Mesendoderm (in vitro differentiated cells): ENCODE results near the gene ANKLE1.
"Not testable (repeated sequence)": the region's sequence is repeated elsewhere in the genome, so short reads cannot be mapped to it uniquely, and the experiment has no call there.

Source experiments
- DNase-seq: peaks from one replicate; pipeline ENCODE4 v3.0.0; 2013
- H2AK5ac ChIP-seq: 2 replicates; pipeline ENCODE4 v1.6.1; 2013; ENCODE audit warnings: low read length, inconsistent platforms
- H2BK120ac ChIP-seq: 2 replicates; pipeline ENCODE4 v1.6.1; 2013; ENCODE audit warnings: low read depth, mild to moderate bottlenecking, low read length, moderate library complexity, mixed read lengths
- H2BK15ac ChIP-seq: replicated peaks from 2 replicates; pipeline ENCODE4 v1.6.1; 2013; ENCODE audit warnings: low read depth, mild to moderate bottlenecking, moderate library complexity
- H2BK5ac ChIP-seq: 2 replicates; pipeline ENCODE4 v1.6.1; 2013; ENCODE audit warnings: low read length, inconsistent platforms
- H3K18ac ChIP-seq: 2 replicates; pipeline ENCODE4 v1.6.1; 2013; ENCODE audit warnings: mild to moderate bottlenecking, low read length, mixed read lengths
- H3K23ac ChIP-seq: one replicate; pipeline ENCODE4 v1.6.1; 2013; ENCODE audit warnings: low read length
- H3K27ac ChIP-seq: 2 replicates; pipeline ENCODE4 v1.5.1; 2013; ENCODE audit warnings: low read depth, mild to moderate bottlenecking, inconsistent platforms, low read length, moderate library complexity
- H3K27me3 ChIP-seq: 2 replicates; pipeline ENCODE4 v1.6.1; 2013; ENCODE audit warnings: low read length, control low read depth, mild to moderate bottlenecking, inconsistent platforms; ENCODE audit not compliant: insufficient read depth, poor library complexity
- H3K36me3 ChIP-seq: 2 replicates; pipeline ENCODE4 v1.6.1; 2013; ENCODE audit warnings: low read length, inconsistent platforms; ENCODE audit not compliant: control insufficient read depth, insufficient read depth
- H3K4ac ChIP-seq: one replicate; pipeline ENCODE4 v1.6.1; 2013; ENCODE audit warnings: low read depth, mild to moderate bottlenecking, low read length, moderate library complexity
- H3K4me1 ChIP-seq: 2 replicates; pipeline ENCODE4 v1.6.1; 2013; ENCODE audit warnings: low read depth, low read length, inconsistent platforms; ENCODE audit not compliant: control insufficient read depth
- H3K4me2 ChIP-seq: 2 replicates; pipeline ENCODE4 v1.6.1; 2013; ENCODE audit warnings: low read length
- H3K4me3 ChIP-seq: 2 replicates; pipeline ENCODE4 v1.5.1; 2013; ENCODE audit warnings: mild to moderate bottlenecking, low read length
- H3K56ac ChIP-seq: one replicate; pipeline ENCODE4 v1.6.1; 2013; ENCODE audit warnings: low read length
- H3K79me1 ChIP-seq: 2 replicates; pipeline ENCODE4 v1.6.1; 2013; ENCODE audit warnings: low read length, inconsistent platforms
- H3K79me2 ChIP-seq: 2 replicates; pipeline ENCODE4 v1.6.1; 2013; ENCODE audit warnings: mild to moderate bottlenecking, low read length; ENCODE audit not compliant: control insufficient read depth, insufficient read depth
- H3K9ac ChIP-seq: 2 replicates; pipeline ENCODE4 v1.6.1; 2013; ENCODE audit warnings: low read length, inconsistent platforms
- H4K5ac ChIP-seq: one replicate; pipeline ENCODE4 v1.6.1; 2013; ENCODE audit warnings: low read length
- H4K8ac ChIP-seq: one replicate; pipeline ENCODE4 v1.6.1; 2013; ENCODE audit warnings: low read depth, mild to moderate bottlenecking, control low read depth, low read length, moderate library complexity
- WGBS: extraction: QIAGEN DNeasy Blood & Tissue Kit; methylation state at CpG from one replicate; pipeline ENCODE4 v1.1.7; 2013; ENCODE audit warnings: low lambda C conversion rate, missing lambda C conversion rate; ENCODE audit not compliant: insufficient coverage; ENCODE audit errors: extremely low coverage; 5-methylcytosine and 5-hydroxymethylcytosine counted together

The ANKLE1 gene

GRCh38 chr19:17268754-17269153, 12.9 kb upstream of the ANKLE1 start:
- Histone ChIP-seq H3K27me3 (no peaks in the 10 kb centered on the region), H3K27ac (no peak overlapping the region), H3K79me2 (peaks cover 3% of the 10 kb centered on the region), H3K4me2 (no peak overlapping the region), H3K4me3 (no peak overlapping the region), H2AK5ac (no peak overlapping the region), H3K23ac (no peak overlapping the region), H3K4ac (no peak overlapping the region), H4K5ac (no peak overlapping the region), H2BK5ac (no peak overlapping the region), H3K18ac (no peak overlapping the region), H3K79me1 (no peaks in the 10 kb centered on the region), H2BK120ac (no peak overlapping the region), H3K9ac (no peak overlapping the region), H2BK15ac (no peak overlapping the region), H3K56ac (no peak overlapping the region), H3K4me1 (peaks cover 2% of the 10 kb centered on the region), H3K36me3 (peaks cover 8% of the 10 kb centered on the region), H4K8ac (no peak overlapping the region)
- DNase-seq: no peak
- no CpG with 5 or more reads among the region's 13 CpGs for WGBS

GRCh38 chr19:17274892-17275291, 6.8 kb upstream of the ANKLE1 start:
- not testable (repeated sequence) for H2BK120ac ChIP-seq, H3K18ac ChIP-seq, H3K23ac ChIP-seq, H3K27ac ChIP-seq, H4K8ac ChIP-seq, H4K5ac ChIP-seq, H3K56ac ChIP-seq, DNase-seq, H3K79me2 ChIP-seq, H3K4me1 ChIP-seq, H2BK15ac ChIP-seq, H3K79me1 ChIP-seq, H3K9ac ChIP-seq, H2BK5ac ChIP-seq, H2AK5ac ChIP-seq, H3K4ac ChIP-seq, H3K4me3 ChIP-seq, H3K27me3 ChIP-seq, H3K4me2 ChIP-seq
- WGBS: no CpG with 5 or more reads among the region's 3 CpGs
- H3K36me3 ChIP-seq: peaks cover 18% of the 10 kb centered on the region

GRCh38 chr19:17275441-17276175, 6.1 kb upstream of the ANKLE1 start:
- no peak for DNase-seq
- Histone ChIP-seq H3K23ac (no peak overlapping the region), H2BK5ac (no peak overlapping the region), H4K5ac (no peak overlapping the region), H3K56ac (no peak overlapping the region), H3K4ac (no peak overlapping the region), H2AK5ac (no peak overlapping the region), H3K9ac (no peak overlapping the region), H3K4me3 (no peak overlapping the region), H2BK120ac (no peak overlapping the region), H3K27ac (no peak overlapping the region), H3K4me2 (no peak overlapping the region), H3K18ac (no peak overlapping the region), H3K27me3 (no peaks in the 10 kb centered on the region), H3K79me2 (no peaks in the 10 kb centered on the region), H3K4me1 (no peaks in the 10 kb centered on the region), H3K79me1 (no peaks in the 10 kb centered on the region), H2BK15ac (no peak overlapping the region), H4K8ac (no peak overlapping the region), H3K36me3 (peaks cover 18% of the 10 kb centered on the region)
- no CpG with 5 or more reads among the region's 19 CpGs for WGBS

- no peak overlapping the region for H2BK120ac ChIP-seq
- H2BK5ac ChIP-seq: no peak overlapping the region
- no peaks in the 10 kb centered on the region for H3K79me1 ChIP-seq
- no peak overlapping the region for H3K4me2 ChIP-seq
- no CpG with 5 or more reads among the region's 3 CpGs for WGBS
- no peak overlapping the region for H3K27ac ChIP-seq
- DNase-seq: no peak
- no peak overlapping the region for H3K4ac ChIP-seq
- H2BK15ac ChIP-seq: no peak overlapping the region
- no peaks in the 10 kb centered on the region for H3K4me1 ChIP-seq
- peaks cover 10% of the 10 kb centered on the region for H3K36me3 ChIP-seq
- no peak overlapping the region for H2AK5ac ChIP-seq
- no peak overlapping the region for H3K4me3 ChIP-seq
- H3K9ac ChIP-seq: no peak overlapping the region
- no peak overlapping the region for H3K56ac ChIP-seq
- H3K79me2 ChIP-seq: no peaks in the 10 kb centered on the region
- H4K5ac ChIP-seq: no peak overlapping the region
- H3K27me3 ChIP-seq: no peaks in the 10 kb centered on the region
- H4K8ac ChIP-seq: no peak overlapping the region
- no peak overlapping the region for H3K23ac ChIP-seq
- H3K18ac ChIP-seq: no peak overlapping the region
Observed at GRCh38 chr19:17279436-17279835, 2.3 kb upstream of the ANKLE1 start.

- no CpG with 5 or more reads among the region's 45 CpGs for WGBS
- H3K18ac ChIP-seq: no peak overlapping the region
Observed at GRCh38 chr19:17282488-17283125, 906 bp downstream of the ANKLE1 start.

More at GRCh38 chr19:17282488-17283125, 906 bp downstream of the ANKLE1 start:
- Histone ChIP-seq H2AK5ac (no peak overlapping the region), H3K4me2 (peak overlapping the region; percentile 16), H3K36me3 (peaks cover 3% of the 10 kb centered on the region), H3K56ac (peak overlapping the region; percentile 83), H2BK5ac (no peak overlapping the region), H3K4me1 (no peaks in the 10 kb centered on the region), H2BK15ac (no peak overlapping the region), H3K23ac (peak overlapping the region; percentile 0), H3K4ac (no peak overlapping the region), H3K79me1 (no peaks in the 10 kb centered on the region), H3K27ac (no peak overlapping the region), H3K4me3 (peak overlapping the region; percentile 25), H2BK120ac (no peak overlapping the region), H4K8ac (no peak overlapping the region), H4K5ac (no peak overlapping the region), H3K27me3 (no peaks in the 10 kb centered on the region), H3K9ac (peak overlapping the region; percentile 66), H3K79me2 (no peaks in the 10 kb centered on the region)
- DNase-seq: peak; percentile 89
